HG02981 (cell line): Measurements from ENCODE around the gene CALD1.
"Not testable (repeated sequence)": the region's sequence is repeated elsewhere in the genome, so short reads cannot be mapped to it uniquely, and the experiment has no call there.

ENCODE experiments used
- ATAC-seq: cut with Tn5 transposase; IDR thresholded peaks from one replicate; pipeline ENCODE4 v1.9.1; 2021; ENCODE audit warnings: mild to moderate bottlenecking, moderate library complexity; ENCODE audit not compliant: unreplicated experiment

The CALD1 gene

DNA sequence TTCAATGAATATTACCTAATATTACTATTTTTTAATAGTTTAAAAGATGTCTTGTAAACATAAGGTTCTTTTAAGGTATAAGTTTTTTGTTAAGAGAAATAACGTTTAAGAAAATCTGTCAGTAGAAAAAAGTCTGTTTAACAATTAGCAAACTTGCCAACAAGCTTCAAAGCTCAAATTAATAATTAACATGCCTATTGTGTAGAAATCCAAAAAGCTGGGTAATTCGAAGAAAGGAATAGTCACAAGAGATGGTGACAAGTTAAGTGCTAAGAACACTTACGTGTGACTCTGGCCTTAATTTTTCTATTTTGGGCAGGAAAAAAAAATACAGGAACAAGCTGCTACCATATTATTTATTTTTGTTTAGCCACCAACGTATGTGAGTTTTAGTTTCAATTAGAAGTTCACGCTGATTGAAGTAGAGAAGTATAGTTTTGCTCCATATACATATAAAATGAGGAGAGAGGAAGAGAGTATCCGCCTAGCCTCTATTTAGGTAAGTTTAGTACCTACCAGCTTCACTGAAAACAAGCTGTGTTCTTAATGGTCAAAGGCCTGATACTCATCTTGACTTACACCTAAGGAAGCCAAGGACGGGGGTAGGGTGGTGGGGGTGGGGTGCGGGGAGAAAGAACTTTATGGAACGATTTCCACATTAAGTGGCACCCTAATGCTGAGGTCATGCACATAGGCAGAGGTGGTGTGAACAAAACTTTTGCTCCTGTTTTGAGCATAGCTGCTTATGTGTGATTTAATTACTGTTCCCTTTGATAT, 163.4 kb downstream of the CALD1 start:
- no peak for ATAC-seq

DNA sequence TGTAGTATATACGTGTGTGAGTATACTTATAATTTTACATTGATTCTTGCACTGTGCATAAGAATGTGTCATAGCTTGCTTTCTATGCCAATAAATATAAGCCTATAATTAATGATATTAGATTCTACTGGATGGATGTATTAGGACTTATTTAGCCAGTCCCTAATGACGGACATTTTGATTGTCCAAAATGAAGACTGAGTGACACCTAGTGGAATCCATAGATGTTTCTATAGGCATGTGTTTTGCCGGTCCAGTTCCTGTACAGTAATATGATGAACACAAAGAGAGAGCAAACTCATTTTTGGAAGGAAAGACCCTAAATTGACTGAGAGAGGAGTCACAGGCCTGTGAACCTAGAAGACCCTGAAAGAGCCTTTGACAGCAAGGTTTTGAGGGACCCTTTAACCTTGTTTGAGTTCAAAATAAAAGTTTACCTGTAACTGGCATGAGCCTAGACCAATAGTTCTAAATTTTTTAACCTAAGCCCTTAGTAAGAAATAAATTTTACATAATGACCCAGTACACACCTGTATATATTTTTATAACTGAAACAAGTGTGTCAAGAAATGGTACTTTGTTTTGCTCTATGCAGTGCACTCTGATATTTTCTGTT, 164.5 kb downstream of the CALD1 start:
- peak; percentile 79 for ATAC-seq

DNA sequence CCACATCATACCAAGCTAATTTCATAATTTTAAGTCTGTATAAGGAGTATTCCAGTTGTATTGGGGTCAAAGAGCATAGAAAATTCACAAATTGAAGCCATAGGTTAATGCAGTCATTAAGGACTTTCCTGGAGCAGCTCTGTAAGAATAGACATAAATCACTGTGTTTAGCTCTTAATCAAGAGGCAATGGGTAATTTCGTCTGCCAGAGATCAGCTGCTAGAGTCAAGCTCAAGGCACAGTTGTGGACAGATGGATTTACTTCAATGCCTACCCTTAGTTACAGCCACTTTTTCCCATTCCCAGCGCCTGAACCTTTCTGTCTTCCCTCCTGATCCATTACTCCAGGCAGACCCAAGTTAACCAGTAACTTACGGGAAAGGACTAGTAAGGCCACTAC, 166.3 kb downstream of the CALD1 start:
- ATAC-seq: no peak

DNA sequence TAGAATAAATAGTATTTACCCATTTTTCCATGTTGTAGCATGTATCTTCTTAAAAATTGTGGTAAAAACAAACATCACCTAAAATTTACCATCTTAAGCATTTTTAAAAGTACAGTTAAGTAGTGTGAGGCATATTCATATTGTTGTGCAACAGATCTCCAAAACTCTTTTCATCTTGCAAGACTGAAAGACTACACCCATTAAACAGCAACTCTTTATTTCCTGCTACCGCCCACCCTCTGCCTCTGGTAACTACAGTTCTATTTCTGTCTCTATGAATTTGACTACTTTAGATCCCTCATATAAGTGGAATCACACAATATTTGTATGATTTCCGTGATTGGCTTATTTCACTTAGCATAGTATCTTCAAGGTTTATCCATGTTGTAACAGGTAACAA, 166.8 kb downstream of the CALD1 start:
- ATAC-seq: no peak

DNA sequence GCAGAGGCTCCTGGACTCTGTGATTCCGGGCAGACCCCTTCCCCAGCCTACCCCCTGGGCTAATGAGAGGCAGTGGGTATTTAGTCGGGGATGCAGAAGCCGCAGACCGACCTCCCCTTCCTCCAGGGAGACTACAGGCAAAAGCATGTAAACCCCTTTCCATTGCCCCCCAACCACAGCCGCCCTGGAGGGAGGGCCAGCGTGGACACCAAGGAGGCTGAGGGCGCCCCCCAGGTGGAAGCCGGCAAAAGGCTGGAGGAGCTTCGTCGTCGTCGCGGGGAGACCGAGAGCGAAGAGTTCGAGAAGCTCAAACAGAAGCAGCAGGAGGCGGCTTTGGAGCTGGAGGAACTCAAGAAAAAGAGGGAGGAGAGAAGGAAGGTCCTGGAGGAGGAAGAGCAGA, 167.9 kb downstream of the CALD1 start:
- no peak for ATAC-seq

DNA sequence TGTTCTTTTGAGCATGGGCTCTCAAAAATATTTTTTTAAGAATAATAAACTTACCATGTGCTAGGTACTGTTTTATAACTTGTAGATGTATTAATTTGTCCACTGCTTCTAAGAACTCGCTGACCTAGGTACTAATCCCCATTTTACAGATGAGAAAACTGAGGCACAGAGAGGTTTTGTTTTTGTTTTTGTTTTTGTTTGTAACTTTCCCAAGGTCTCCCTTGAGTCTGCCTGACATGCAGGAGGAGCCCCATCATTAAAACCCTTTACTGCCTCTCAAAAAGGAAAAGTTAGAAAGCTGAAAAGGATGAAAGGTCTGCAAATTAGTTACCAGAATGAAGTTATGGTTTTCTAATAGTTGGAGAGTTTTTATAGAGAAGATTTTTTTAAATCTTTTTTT, 168.4 kb downstream of the CALD1 start:
- ATAC-seq: no peak

DNA sequence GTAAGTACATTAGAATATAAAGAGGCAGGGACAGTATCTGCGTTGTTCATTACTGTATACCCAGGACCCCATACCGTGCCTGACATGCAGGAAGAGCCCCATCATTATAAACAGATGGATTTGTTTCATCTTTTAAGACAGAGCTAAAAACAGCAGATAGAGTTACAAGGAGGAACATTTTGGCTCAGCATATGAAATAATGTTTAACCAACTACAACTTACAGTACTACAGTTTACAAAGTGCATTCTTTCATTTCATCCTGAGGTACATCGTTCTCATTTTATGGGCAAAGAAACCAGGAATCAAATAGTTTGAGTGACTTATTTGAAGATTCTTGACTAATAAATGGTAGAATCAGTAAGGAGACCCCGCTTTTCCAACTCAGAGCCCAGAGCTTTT, 168.8 kb downstream of the CALD1 start:
- ATAC-seq: no peak

DNA sequence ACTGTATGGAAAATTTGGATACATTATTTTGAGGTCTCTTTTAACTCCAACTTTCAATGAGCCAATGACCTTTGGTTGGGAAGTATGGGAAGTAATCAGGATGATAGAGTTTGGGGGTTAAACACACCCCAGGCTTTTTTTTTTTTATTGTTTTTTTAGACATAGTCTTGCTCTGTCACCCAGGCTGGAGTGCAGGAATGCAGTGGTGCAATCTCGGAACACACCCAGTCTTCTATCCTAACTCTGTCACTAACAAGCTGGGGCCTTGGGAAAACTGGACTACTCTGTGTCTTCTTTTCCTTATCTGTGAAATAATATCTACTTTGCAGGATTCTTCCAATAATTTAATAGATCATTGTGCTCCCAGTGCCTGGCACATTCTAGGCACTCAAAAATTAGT, 169.3 kb downstream of the CALD1 start:
- ATAC-seq: no peak

DNA sequence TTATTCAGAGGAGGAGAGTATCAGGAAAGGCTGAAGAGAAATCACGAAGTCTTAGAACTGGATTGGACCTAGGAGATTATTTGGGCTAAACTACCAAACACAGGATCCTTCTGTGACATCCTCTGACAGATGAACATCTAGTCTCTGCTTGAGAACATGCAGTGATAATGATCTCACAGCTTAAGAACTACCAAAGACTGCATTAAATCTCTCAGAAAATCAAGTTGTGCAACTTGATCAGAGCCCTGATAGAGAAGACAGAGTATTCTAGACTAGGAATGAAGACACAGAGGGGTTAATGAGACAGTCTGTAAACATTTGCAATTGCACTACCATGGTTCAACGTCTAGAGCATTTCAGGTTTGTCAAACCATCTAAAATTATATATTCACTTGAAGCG, 169.7 kb downstream of the CALD1 start:
- ATAC-seq: no peak

DNA sequence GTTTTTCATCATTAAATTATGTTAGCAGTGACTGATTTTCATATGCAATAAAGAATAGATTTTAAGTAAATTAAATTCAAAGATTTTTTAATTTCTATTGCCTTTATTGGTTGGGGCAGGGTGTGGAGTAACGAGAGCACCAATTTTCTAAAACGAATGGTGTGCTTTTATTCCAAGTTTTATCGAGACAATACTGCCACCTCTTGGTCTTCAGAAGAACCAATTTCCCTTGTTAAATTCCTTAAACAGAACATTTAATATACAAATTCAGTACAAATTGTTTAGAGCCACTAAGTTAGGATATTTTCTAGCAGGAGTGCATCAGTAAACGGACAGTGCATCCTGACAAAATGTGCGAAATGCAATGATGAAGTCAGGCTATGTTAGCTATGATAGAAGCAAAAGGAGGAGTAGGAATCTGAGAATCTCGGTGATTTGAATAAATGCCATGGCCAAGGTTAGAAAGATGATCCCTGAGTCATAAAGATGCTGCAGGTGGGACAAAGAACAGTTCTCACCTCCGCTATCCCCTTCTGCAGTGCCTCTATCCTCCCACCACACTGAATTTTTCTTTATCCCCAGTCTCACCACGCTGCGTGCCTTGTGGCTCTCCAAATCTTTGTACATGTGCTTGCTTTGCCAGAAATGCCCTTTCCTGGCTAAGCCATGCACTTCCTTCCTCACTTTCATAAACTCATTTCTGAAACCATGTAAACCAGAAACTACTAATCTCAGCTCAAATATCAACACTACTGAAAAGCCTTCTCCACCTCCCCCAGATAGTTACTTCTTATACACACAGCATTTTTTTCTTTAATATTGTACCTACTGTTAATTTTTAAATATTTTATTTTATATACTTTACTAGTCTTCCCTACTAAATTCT, 175.0 kb downstream of the CALD1 start:
- ATAC-seq: no peak

DNA sequence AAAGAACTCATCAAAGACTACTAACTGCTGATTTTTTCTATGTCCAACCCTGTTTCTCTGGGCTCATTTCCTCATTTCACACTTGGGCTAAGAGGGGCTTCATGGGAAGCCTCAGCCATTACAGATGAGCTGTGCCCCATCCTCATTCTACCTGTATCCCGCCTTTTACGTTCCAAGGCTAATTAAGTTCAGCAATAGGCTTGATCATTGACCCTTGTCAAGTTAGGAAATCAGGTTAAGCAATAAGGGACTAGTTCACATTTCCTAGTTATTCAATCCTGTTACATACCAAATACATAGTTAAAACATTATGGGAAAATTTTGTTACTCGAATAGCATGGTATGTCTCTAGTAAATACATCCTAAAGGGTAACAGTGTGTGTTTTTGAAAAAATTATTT, 177.6 kb downstream of the CALD1 start:
- ATAC-seq: no peak

DNA sequence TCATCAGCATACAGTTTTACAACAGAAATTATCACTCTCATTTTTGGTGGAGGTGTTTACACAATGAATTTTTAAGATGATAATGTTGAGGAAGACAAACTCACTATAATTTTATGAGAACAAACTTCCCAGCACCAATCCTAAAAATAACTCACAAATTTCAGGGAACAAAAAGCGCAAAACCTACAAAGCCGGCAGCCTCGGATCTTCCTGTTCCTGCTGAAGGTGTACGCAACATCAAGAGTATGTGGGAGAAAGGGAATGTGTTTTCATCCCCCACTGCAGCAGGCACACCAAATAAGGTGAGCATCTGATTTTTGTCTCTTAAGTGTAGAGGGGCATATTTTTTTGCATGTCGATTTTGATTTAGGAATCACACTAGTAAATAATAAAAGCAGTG, 180.4 kb downstream of the CALD1 start:
- no peak for ATAC-seq

DNA sequence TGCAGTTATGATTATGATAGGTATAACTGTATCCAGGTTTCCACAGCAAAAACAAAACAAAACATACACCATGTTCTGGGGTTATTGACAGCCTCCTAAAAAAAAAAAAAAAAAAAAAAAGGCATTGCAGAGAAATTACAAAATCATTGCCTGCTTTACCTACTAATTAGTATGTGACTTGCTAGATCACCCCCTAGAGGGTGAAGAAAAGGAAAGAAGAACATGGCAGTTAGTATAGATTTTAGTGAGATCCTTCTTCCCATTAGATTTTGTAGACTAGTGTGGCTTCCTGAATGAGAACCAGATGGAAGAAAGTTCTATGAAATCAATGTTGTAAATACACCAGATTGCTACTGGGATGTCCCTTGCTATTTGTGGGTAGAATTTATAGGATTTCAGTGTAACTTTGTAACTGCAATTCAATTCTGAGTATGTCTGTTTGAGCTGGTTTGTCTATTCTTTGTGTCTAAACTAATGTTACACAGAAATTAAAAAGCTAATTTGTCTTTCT, 182.9 kb downstream of the CALD1 start:
- no peak for ATAC-seq

DNA sequence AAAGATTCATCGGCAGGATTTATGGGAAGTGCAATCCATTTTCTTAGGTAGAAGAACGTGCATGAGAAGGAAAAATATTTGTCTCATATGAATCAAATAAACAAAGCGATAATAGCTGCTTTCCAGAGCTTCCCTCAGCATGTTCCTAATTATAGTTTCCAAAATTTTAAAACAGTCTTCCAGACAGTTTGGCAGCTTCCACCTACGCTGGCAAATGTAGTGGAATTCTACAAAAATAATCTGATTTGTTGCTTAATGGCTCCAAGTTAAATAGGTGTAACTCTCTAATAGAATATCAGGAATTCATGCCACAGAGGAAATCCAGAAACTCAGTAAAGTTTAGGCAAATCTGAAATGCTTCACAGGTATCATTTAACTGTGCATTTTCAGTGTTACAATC, 183.6 kb downstream of the CALD1 start:
- no peak for ATAC-seq

DNA sequence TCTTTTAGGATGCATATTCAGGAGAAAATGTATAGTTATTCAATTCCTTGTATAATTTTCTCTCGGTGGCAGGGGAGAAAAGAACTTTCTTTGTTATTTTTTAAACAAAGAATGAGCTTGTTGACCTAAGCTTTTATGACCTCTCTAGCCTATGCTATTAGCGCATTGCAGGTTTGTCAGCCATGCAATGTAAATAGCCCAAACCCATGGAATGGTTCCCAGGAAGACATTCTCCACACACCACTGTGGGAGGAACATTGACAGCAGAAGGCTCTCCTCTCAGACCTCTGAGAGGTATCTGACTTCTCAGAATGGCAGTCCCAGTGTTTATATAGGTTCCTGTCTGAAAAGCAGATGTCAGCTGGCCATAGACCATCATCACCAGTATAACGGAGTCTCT, 187.3 kb downstream of the CALD1 start:
- no peak for ATAC-seq

DNA sequence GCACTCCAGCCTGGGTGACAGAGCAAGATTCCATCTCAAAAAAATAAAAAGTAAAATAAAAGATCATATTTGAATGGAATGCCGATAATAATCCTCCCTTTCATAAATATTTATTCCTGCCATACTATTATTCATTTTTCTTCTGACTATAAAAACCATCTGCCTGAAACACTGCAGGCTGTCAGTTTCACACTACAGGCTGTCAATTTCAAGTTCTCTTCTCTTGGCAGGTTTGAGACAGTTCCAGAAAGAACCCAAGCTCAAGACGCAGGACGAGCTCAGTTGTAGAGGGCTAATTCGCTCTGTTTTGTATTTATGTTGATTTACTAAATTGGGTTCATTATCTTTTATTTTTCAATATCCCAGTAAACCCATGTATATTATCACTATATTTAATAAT, 188.7 kb downstream of the CALD1 start:
- ATAC-seq: no peak

DNA sequence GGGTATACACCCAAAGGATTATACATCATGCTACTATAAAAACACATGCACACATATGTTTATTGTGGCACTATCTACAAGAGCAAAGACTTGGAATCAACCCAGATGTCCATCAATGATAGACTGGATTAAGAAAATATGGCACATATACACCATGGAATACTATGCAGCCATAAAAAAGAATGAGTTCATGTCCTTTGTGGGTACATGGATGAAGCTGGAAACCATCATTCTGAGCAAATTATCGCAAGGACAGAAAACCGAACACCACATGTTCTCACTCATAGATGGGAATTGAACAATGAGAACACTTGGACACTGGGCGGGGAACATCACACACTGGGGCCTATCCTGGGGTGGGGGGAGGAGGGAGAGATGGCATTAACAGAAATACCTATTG, 202.2 kb downstream of the CALD1 start:
- not testable (repeated sequence) for ATAC-seq

DNA sequence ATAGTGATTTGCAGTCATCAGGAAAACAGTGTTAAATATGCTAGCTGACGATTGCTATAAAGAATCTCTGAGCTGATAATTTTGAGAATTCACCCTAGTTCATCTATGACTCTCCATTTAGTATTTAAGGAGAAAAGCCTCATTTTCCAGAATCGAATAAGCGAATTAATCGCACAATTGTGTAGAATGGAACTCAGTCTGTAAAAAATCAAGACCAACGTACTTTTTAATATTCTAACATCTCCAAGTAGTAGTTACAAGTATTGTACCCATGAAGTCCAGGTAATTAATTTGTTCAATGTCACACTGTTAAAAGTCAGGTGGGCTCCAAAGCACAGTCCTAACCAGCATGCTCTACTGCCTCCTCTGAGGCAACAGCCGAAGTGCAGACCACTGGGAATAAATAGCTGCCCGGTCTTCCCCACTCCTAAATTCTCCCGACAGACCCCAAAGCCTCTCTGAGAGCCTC, 206.5 kb downstream of the CALD1 start:
- peak; percentile 37 for ATAC-seq

DNA sequence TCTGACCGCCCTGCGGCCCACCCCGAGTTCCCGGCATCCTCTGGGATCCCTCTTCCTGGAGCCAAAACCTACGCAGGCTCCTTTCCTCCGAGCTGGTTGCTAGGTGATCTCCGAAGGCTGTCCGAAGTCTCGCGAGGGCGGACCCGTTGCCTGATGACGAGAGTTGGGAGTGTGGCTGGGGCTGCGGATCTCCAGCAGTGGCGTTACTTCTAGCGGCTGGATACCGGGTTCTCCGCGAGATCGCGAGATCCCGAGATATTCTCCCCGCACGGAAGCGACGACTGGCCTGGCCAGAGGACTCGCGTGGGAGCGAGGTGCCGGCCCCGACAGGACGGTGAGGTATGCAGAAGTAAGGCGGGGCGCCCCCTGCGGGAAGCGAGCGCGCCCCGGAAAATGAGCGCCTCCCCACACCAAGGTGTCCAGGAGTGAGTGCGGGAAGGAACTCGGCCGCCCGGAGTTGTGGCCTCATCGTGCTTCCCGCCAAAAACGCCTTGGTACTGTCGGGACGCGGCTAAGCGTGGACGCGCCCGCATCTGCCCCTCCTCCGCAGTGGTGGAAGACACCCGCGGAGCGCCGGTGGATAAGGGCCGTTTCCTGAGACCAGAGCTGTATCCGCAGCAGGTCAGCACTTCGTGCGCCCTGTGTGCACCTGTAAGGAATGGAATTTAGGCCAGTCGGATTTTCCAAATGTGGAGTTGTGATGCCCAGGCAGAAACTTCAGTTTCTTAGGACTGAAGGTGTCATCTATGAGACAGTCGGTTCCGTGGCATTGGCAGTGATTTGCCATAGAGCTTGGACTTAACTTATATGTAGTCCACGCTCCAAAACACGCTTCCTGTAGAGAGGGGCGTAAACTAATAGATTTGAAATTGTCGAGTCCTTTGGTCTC, 207.2 kb downstream of the CALD1 start, which contains the start of gene AGBL3:
Gene AGBL3 (plus strand): TSS at position 146 of the 889 bp plus-strand sequence. CDS start 1,426 bp downstream, outside the sequence.
- peak; percentile 89 for ATAC-seq

DNA sequence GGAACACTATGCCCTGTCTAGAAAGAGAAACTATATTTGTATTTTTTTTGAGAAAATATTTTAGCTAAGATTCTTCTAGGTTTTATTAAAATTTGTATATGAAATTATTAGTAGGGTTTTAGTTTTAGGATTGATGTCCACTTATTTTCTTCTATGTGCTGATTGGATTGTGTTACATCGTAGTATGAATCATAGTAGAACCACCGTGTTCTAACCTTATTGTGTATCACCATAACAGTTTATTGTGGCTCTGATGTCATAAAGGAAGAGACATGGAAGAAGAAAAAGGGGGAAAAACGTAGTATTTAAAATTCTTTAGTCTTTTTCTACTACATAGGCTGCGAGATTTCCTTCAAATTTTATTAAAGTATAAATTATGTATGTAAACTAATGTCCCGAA, 208.7 kb downstream of the CALD1 start:
- no peak for ATAC-seq
